GM21717 (cell line): ENCODE measurements around the gene AKAP14.
"Not testable (repeated sequence)": the region's sequence is repeated elsewhere in the genome, so short reads cannot be mapped to it uniquely, and the experiment has no call there.

Experiments used
- ATAC-seq: cut with Tn5 transposase; IDR thresholded peaks from one replicate; pipeline ENCODE4 v1.9.1; 2021; ENCODE audit warnings: mild to moderate bottlenecking, moderate library complexity; ENCODE audit not compliant: unreplicated experiment

AKAP14 gene

GRCh38 chrX:119919835-119920585 lies 24.3 kb downstream of the AKAP14 start:
- ATAC-seq, result no peak

- ATAC-seq, result not testable (repeated sequence)
These were observed 26.7 kb downstream of the AKAP14 start for GRCh38 chrX:119922391-119922790.

- ATAC-seq, result no peak
These were observed 39.7 kb downstream of the AKAP14 start for GRCh38 chrX:119935215-119935874.

- no peak for ATAC-seq
These were observed 45.6 kb downstream of the AKAP14 start for GRCh38 chrX:119941336-119941735.

- no peak for ATAC-seq
These were observed 46.6 kb downstream of the AKAP14 start for GRCh38 chrX:119942173-119942819.

- ATAC-seq, result peak; percentile 16
These were observed 47.1 kb downstream of the AKAP14 start for GRCh38 chrX:119942831-119943184.

- ATAC-seq, result peak; percentile 80
These were observed 47.7 kb downstream of the AKAP14 start, which contains the start of gene NKAP for GRCh38 chrX:119943185-119943988. TSS of gene NKAP (minus strand) at chrX:119943751. CDS start at chrX:119943605, 146 bp downstream.

- no peak for ATAC-seq
These were observed 49.8 kb downstream of the AKAP14 start for GRCh38 chrX:119945481-119945880.

- no peak for ATAC-seq
These were observed 52.7 kb downstream of the AKAP14 start for GRCh38 chrX:119948381-119948780.

GRCh38 chrX:119954374-119954773 lies 58.7 kb downstream of the AKAP14 start:
- no peak for ATAC-seq

GRCh38 chrX:119955807-119956570 lies 60.3 kb downstream of the AKAP14 start:
- not testable (repeated sequence) for ATAC-seq

- no peak for ATAC-seq
These were observed 64.9 kb downstream of the AKAP14 start for GRCh38 chrX:119960625-119961024.

GRCh38 chrX:119966837-119967236 lies 71.1 kb downstream of the AKAP14 start:
- not testable (repeated sequence) for ATAC-seq
